Measurements from ENCODE around the gene YY1.
"Not testable (repeated sequence)": the region's sequence is repeated elsewhere in the genome, so short reads cannot be mapped to it uniquely, and the experiment has no call there.

YY1 gene

DNA sequence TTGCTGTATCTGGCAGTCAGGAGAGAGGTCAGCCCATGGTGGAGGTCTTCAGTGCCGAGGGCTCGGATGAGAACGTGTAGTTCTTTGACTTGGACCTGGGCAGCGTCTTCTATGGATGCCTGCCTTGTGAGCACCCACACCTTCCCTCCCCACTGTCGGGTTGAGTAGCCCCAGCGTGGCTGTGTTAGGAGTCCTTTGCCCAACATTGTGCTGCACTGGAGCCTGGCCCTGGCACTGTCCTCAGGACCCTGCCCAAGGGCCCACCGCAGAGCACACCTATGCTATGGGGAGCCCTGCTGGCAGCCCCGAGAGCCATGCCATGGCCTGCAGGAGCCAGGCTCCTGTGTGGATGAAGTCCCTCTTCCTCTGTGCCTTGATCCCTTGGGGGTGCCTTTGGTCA is 40.6 kb downstream of the YY1 start:
- DNase-seq (ENCODE audit: low read depth, low spot score), result no peak
- H3K4me3 ChIP-seq (ENCODE audit: low read length), result no peak overlapping the region

DNA sequence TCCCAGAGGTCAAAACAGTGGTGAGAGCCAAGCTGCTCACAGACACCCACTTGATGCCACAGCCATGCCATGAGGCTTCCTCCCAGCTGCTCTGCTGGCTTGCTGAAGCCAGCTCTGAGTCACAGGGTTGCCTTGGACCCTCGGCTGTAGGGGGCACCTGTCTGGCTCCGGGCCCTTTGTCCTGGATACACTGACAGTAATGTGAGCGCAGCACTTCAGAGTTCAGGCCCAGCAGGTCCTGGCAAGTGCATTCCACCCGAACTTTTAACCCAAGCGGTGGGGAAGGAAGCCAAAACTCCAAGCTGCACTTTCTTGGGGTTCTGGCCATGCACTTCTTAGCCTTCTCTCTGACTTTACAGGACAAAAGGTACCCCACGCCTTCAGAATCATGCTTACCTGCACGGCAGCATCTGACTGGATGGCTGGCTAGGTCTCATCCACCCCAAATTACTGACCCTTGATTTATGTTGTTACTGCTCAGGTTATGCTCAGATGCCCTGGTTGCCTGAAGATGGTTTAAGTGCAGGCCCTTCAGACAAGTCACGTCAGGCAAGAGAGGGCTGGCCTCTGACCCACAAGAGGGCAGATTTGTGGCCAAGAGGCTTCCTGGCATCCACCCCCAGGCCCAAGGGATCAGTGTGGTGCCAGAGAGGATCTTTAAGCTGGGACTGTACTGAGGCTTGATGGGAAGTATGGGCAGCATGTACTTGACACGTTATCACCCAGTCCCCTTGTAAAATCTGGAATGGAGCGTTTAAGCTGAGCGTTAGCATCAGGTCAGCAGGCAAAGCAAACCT is 42.5 kb downstream of the YY1 start:
- DNase-seq (ENCODE audit: low read depth, low spot score), result no peak
- H3K4me3 ChIP-seq (ENCODE audit: low read length), result no peak overlapping the region

DNA sequence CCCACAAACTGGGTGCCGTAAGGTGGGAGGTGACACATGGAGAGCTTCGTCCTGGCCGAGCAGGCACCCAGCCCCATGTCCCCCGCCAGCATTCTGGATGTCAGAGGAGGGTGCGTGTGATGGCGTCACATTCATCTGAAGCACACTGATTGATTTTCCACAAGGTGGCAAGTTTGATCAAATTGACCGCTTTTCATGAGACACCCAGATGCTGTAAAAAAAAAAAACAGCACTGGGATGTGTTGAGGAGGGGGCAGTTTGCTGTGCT is 43.1 kb downstream of the YY1 start:
- DNase-seq (ENCODE audit: low read depth, low spot score), result no peak
- H3K4me3 ChIP-seq (ENCODE audit: low read length), result no peak overlapping the region

DNA sequence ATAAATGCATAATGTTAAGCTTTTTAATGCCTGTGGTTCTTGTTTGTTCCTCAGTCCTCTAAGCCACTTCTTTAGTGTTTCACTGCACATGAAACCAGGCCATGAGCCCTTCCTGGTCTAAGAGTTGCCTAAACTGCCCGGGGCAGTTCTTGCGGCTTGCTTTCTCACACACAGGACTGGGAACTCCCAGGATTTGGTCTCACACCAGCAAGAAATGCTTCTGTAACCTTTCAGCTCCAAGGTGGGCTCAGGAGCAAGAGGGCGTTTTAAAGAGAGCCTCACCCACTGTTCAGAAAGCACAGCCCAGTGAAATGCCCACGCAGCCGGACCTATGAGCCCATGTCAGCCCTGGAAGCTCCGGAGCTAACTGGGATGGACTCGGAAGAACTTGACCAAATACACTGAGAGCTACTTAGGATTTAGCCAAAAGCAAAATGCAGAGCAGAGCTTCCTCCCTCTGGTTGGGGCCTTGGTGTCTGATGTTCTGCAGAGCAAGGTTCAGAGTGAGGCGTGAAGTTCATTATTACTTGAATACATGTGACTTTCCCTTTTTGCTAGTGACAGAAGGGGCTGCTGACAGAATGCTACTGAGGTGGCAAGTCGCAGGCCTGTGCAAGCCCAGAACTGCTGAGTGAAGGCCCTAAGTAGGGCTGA is 43.9 kb downstream of the YY1 start:
- DNase-seq (ENCODE audit: low read depth, low spot score), result no peak
- no peak overlapping the region for H3K4me3 ChIP-seq (ENCODE audit: low read length)

DNA sequence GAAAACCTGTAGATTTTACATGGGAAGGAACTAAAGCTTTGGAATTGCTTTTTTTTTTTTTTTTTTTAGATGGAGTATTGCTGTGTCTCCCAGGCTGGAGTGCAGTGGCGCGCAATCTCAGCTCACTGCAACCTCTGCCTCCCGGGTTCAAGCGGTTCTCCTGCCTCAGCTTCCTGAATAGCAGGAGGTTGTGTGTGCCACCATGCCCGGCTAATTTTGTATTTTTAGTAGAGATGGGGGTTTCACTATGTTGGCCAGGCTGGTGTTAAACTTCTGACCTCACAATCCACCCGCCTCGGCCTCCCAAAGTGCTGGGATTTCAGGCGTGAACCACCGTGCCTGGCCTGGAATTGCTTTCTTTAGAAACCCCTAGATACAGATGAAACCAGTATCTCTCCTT is 44.5 kb downstream of the YY1 start:
- DNase-seq (ENCODE audit: low read depth, low spot score); H3K4me3 ChIP-seq (ENCODE audit: low read length): not testable (repeated sequence)

DNA sequence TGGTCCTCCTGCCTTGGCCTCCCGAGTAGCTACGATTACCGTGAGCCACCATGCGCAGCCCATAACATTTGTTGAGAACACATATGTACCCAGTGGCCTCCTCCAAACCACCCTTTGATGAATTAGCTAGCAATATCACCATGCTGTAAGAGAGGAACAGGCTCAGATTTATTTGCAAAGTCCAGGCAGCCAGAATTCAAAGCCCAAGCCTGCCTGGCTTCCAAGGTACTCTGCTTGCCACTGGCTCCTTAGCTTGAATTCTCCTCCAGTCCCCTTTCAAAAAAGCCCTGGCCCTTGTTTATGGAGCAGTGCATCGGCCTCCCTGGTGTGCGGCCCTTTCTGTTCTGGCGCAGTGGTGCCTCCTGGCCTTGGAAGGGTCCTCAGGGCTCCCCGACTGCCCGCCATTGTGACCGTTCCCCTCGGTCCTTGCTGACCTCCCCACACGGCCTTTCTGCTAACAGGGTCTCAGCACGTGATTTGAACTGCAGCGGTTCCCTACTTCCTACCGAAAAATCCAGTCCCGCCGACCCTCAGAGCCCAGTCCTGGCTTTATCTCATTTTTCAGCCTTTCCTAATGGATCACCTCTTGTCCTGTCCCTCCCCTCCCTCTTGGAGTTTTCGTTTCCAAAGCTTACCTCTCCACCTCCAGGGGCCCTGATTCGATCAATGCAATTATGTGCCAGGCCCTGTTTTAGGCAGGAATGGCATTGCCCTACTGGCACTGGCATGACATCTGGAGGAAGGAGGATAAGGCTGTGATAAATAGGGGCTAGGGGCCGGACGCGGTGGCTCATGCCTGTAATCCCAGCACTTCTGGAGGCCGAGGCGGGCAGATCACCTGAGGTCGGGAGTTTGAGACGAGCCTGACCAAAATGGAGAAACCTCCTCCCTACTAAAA is 45.3 kb downstream of the YY1 start:
- no peak for DNase-seq (ENCODE audit: low read depth, low spot score)
- no peak overlapping the region for H3K4me3 ChIP-seq (ENCODE audit: low read length)

DNA sequence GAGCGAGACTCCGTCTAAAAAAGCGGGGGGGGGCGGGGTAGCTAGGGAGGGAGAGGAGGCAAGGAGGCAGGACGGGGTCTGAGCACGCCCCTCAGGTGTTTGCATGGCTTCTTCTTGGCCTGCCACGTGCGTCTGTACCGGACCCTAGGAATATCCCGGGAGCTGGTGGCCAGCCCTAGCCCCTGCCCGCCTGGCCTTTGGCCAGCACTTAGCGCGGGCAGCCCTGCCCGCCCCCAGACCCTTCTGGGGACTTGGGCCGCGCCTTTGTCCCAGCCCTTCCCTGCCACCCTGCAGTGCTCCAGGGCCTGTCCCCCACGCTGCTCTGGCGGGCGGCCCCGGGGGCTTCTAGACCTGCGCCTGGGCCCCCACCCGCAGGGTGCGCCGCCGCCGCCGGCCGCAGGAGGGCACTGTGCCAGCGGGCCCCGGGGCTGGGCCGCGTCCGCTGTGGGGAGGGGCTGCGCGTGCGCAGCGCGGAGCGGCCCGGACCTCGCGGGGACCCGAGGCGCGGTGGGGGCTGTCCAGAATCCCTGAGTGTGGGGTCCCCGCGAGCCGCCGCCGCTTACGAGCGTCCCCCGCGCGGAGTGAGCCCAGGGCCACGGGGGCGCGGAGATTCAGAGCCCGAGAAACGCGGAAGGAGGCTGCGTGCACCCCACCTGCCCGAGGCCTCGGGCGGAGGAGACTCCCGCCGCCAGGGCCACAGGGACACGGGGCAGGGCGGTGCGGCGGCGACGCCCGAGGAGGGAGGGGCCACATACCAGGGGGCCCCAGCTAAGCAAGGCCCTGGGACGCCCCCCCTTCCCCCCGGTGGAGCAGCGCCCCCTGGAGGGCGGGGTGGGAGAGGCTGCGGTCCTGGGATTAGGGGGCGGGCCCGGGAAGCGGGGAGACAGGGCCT is 46.3 kb downstream of the YY1 start:
- peak; percentile 37 for DNase-seq (ENCODE audit: low read depth, low spot score)

DNA sequence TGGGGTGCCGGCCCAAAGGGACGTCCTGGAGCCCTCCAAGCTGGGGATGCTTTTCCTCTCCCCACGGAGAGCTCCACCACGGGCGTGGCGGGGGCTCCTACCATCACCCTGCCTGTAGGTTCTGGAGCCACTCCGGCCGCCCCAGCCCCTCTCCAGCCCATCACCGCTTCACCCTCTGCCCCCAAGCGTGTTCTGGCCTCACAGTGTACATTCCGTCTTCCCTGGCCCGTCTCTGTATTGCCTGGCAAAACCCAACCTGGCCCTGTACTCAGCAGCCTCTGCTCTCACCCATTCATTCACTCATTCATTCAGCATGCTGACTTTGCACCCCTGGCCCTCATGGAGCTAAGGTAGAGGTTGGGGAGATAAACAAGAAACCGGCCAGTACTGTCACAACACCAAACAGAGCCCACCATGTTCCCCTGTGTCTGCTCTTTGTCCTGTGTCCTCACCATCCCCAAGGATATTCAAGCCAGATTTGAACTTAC is 47.0 kb downstream of the YY1 start:
- H3K4me3 ChIP-seq (ENCODE audit: low read length), result peak overlapping the region; percentile 62
- DNase-seq (ENCODE audit: low read depth, low spot score), result no peak

More for the DNA sequence above, 46.3 kb downstream of the YY1 start:
- H3K4me3 ChIP-seq (ENCODE audit: low read length), result peak overlapping the region; percentile 62

DNA sequence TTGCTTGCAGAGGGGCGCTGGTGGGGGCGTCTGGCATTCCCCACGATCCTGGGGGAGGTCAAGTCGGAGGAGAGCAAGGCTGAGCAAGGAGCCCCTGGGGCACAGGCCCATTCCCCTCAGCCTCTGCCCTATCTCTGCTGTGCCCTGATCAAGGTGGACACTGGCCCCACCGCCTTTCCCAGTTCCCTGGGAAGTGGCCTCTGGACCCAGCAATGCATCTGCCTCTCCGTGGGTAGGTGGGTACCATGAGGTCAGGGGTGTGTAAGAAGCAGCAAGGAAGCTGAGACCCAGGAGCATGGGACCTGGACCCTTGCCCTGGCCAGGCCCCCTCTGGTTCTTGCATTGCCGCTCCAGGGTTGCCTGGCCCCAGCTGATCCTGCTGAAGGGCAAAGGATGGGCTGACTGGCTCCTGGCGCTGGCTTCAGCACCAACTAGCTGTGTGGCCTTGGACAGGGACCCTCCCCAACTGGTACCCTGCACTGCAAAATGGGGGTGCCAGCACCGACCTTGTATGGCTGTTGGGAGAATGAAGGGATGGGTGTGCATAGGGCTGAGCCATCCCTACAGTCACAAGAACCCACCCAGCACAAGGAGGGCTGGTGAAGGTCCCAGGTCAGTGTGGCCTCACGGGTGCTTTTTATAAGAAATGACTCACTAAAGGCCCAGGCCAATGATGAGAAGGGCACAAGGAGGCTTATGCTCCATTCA is 47.7 kb downstream of the YY1 start:
- no peak overlapping the region for H3K4me3 ChIP-seq (ENCODE audit: low read length)
- DNase-seq (ENCODE audit: low read depth, low spot score), result no peak

DNA sequence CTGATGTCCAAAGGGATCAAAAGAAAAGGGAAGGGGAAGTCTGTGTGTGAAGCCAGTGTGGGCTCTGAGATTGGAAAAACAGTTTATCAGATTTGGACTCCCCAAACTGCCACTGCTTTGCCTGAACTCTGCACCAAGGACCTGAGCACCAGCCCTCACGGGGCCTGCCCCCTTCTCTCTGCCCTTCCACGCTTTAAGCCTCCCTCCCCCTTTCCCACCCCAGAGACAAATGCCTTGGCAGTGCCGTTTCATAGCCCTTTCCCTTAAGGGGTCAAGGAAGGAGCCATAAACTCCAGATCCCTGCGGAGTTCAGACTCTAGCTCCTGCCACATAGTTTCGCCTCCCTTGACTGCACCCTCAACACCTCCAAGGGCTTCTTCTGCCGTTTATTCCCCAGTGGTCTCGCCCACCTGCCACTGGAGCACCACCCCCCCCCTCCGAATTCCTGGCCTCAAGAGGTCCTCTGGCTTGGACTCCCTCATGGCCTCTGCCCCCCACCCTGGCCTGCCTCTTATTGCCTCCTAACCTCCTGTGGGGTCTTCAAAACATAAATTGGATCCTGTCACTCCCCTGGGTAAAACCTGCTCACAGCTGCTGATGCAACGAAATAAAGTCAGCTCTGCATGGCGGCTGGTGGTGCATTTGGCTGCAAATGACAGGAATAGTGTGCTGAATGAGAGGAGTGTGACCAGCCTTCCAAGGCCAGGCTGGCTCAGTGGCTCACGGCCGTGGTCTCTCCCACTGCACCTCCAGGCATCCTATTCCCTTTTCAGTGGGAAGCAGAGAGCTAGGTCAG is 48.5 kb downstream of the YY1 start:
- DNase-seq (ENCODE audit: low read depth, low spot score), result no peak

DNA sequence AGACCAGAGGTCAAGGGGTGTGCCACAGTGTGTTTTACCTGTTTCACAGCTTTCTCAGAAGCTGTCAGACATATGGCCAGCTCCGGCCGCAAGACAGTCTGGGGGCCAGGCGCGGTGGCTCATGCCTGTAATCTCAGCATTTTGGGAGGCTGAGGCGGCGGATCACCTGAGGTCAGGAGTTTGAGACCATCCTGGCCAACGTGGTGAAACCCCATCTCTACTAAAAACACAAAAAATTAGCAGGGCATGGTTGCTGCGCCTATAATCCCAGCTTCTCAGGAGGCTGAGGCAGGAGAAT is 49.0 kb downstream of the YY1 start:
- not testable (repeated sequence) for DNase-seq (ENCODE audit: low read depth, low spot score); H3K4me3 ChIP-seq (ENCODE audit: low read length)

More for the DNA sequence above, 48.5 kb downstream of the YY1 start:
- no peak overlapping the region for H3K4me3 ChIP-seq (ENCODE audit: low read length)

DNA sequence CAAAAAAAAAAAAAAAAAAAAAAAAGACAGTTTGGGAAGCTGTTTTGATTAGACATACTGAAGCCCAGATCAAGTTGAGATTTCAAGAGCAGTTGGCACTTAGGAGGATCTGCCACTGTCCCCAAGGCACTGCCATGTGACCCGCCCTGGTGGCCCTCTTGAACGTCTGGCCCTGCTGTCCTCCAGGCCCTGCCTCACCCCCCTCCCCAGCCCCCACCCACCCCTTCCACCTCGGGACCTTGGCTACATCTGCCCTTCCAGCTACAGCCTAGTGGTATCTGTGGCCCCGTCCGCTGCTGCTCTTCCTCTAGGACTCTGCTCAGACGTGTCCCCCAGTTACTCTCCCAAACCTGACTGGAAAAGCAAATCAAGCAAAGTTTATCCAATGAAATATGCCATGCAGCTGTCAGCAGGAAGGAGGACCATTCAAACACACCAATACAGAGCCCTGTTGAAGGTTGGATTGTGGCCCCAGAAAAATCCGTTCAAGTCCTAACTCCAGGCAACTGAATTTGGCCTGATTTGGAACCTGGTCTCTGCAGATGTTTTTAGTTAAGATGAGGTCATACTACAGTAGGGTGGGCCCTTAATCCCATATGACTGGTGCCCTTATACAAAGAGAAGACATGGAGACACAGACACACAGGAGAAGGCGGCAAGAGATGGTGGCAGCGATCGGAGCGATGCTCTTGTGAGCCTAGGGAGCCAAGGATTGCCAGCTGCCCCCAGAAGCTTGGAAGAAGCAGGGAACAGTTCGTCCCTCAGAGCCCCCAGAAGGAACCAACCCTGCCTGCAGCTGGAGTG is 49.6 kb downstream of the YY1 start:
- H3K4me3 ChIP-seq (ENCODE audit: low read length), result no peak overlapping the region
- no peak for DNase-seq (ENCODE audit: low read depth, low spot score)

DNA sequence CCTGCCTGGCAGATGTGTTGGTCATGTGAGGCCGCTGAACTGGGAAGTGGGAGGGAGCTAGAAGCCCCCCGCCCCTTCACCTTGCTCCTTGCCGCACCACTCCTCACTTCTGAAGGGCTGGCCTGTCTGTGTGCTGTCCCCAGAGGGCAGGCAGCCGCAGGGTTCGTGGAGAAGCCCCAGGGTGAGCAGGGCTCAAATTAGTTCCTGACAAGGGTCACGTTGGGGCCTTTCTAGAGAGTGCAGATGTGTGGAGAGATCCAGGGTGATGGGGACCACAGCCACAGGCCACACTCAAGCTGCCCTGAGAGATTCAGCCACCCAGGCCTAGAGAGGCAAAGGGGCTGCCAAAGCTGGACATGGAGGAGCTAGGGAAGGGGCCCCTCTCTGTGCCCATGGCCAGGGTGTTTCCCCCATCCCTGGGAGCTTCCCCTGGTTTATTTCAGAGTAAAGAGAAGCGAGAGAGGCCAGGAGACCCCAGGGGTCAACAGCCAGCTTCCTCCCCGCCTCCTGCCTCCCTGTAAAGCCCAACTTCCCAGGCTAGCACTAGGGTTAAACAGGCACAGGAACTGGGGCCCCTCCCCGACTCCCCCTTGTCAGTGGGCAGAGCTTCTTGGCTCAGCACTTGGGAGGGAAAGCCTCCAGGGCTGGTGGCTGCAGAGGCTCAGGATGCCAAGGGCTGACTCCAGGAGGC is 51.1 kb downstream of the YY1 start:
- H3K4me3 ChIP-seq (ENCODE audit: low read length), result no peak overlapping the region
- DNase-seq (ENCODE audit: low read depth, low spot score), result no peak

DNA sequence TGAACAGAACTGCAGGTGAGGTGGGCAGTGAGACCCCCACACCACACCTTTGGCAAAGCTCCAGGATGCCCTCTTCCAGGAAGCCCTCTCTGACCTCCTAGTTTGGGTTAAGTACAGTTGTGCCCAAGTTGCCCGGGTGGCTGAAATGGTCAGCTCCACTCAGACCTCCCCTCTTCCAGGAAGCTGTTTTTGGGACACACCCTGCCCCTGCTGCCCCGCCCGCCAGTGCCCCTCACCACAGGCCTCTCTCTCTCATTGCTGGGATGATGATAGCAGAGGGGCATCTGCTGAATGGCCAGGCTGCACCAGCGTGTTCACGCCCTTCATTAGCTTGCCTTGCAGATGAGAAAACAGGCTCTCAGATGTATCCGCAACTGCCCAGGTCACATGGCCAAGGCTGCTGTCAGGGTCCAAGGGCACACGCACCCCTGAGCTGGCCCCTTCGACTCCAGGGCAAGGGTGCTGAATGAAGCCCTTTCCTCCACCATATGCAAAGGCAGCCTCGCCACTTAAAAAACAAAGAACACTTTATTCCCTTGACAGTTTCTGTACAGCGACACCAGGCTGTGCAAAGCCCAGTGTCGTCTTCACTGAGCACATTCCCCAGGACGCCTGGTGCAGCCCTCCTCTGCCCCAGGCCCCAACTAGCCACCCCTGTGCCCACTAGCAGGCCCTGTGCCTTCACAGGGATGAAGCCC is 51.8 kb downstream of the YY1 start:
- no peak overlapping the region for H3K4me3 ChIP-seq (ENCODE audit: low read length)
- no peak for DNase-seq (ENCODE audit: low read depth, low spot score)

DNA sequence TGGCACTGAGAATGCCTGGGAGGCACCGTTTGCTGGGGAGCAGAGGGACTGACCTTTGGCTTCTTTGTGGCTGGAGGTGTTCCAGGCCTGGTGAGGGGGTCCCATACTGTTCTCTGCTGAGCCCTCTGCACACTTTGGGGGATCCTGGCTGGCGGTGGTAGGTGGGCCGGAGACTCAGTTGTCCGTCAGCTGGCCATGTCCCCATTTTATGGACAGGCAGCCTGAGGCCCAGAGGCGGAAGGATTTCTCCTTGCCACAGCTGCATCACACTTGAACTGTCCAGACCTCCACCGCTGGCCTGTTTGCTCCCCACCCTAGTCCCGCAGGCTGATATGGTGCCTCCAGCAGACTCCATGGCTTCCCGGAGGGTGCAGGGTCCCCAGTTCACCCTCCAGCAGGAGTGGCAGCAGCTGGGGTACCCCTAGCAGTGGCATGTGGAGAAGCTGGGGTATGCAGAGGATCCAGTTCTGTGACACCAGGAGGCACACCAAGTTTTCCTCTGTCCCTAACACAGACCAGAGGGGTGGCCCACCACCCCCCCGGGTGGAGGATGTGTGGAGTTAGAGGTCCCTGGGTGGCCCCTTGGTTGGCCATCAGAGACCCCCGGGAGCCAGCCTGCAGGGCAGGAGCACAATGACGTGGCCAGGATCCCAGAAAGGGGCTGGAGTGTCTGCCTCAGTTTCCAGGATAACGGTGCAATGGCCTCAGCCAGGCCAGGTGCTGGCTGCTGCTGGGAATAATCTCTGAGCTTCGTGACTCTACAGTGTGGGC is 52.5 kb downstream of the YY1 start:
- no peak overlapping the region for H3K4me3 ChIP-seq (ENCODE audit: low read length)
- DNase-seq (ENCODE audit: low read depth, low spot score), result no peak

Data from Jurkat, Clone E6-1 (cell line).